Naive thymus-derived CD4-positive, alpha-beta T cell (primary cell): ENCODE measurements around the gene DCANP1. TPM values are rescaled to one million over a fixed set of nuclear protein-coding genes. Genes with fewer than 3 reads are reported as not detected.
A peak's percentile ranks its signal among the peaks of the same experiment; 100 is the strongest.

Experiments used
- ATAC-seq: fragments of 150-1000 bp; cut with Tn5 transposase; 2 replicates; pipeline ENCODE4 v1.10.0; 2021; ENCODE audit warnings: mild to moderate bottlenecking, moderate library complexity
- CTCF ChIA-PET: fragments of 350-600 bp; sonication (Branson Sonifier 250); formaldehyde crosslinking; loops from one replicate; lab custom pipeline; 2021; ENCODE audit warnings: antibody characterized with exemption; lab: Charles Lee
- POLR2A ChIA-PET: fragments of 350-600 bp; sonication (Branson Sonifier 250); formaldehyde crosslinking; loops from one replicate; lab custom pipeline; 2021; ENCODE audit warnings: antibody characterized with exemption, inconsistent platforms; lab: Charles Lee
- DNase-seq, 9 donors: peaks; one replicate each; pipeline versions ENCODE4 v3.0.0 to v3.0.0-alpha.2; 2020 to 2022; ENCODE audit warnings: mixed read lengths in 1 of 9
- H3K27ac ChIP-seq: one replicate; pipeline ENCODE4 v1.7.0; 2013; ENCODE audit warnings: mild to moderate bottlenecking, low read depth, low read length, moderate library complexity
- H3K27me3 ChIP-seq, 2 donors: one replicate each; pipeline ENCODE4 v1.7.0; 2013; ENCODE audit warnings: low read length in 2 of 2, mild to moderate bottlenecking in 2 of 2, moderate library complexity in 2 of 2; ENCODE audit not compliant: control insufficient read depth in 2 of 2, insufficient read depth in 2 of 2
- H3K36me3 ChIP-seq, 3 experiments: 1 replicate in 2 of 3; 2 replicates in 1 of 3; pipeline ENCODE4 v1.7.0; 2013; ENCODE audit warnings: low read length in 3 of 3, mild to moderate bottlenecking in 3 of 3, moderate library complexity in 1 of 3; ENCODE audit not compliant: insufficient read depth in 3 of 3, control insufficient read depth in 2 of 3
- H3K4me1 ChIP-seq, 2 donors: one replicate each; pipeline ENCODE4 v1.7.0; 2013; ENCODE audit warnings: low read length in 2 of 2, mild to moderate bottlenecking in 2 of 2, moderate library complexity in 1 of 2; ENCODE audit not compliant: control insufficient read depth in 2 of 2, insufficient read depth in 2 of 2
- H3K4me3 ChIP-seq: 2 replicates; pipeline ENCODE4 v1.7.0; 2013; ENCODE audit warnings: mild to moderate bottlenecking, low read length
- H3K9me3 ChIP-seq, 3 experiments: 1 replicate in 2 of 3; 2 replicates in 1 of 3; pipeline ENCODE4 v1.7.0; 2013; ENCODE audit warnings: low read length in 3 of 3; ENCODE audit not compliant: control insufficient read depth in 2 of 3
- H3K27ac Mint-ChIP-seq, 9 donors: one replicate each; pipeline ENCODE4 v1.8.0; 2020 to 2022; ENCODE audit warnings: mixed read lengths in 9 of 9, mild to moderate bottlenecking in 8 of 9, moderate library complexity in 5 of 9, inconsistent platforms in 2 of 9
- H3K27me3 Mint-ChIP-seq, 5 donors: one replicate each; pipeline ENCODE4 v1.8.0; 2021 to 2022; ENCODE audit warnings: mixed read lengths in 5 of 5, mild to moderate bottlenecking in 1 of 5
- H3K36me3 Mint-ChIP-seq, 5 donors: one replicate each; pipeline ENCODE4 v1.8.0; 2020 to 2022; ENCODE audit warnings: mixed read lengths in 5 of 5, mild to moderate bottlenecking in 3 of 5, inconsistent platforms in 1 of 5
- H3K4me1 Mint-ChIP-seq, 7 donors: one replicate each; pipeline ENCODE4 v1.8.0; 2020 to 2022; ENCODE audit warnings: mixed read lengths in 7 of 7, mild to moderate bottlenecking in 3 of 7, inconsistent platforms in 1 of 7
- H3K4me3 Mint-ChIP-seq, 10 donors: one replicate each; pipeline ENCODE4 v1.8.0; 2020 to 2022; ENCODE audit warnings: mild to moderate bottlenecking in 10 of 10, mixed read lengths in 10 of 10, moderate library complexity in 6 of 10, inconsistent platforms in 2 of 10
- H3K9me3 Mint-ChIP-seq, 11 donors: one replicate each; pipeline ENCODE4 v1.8.0; 2020 to 2022; ENCODE audit warnings: mixed read lengths in 11 of 11, mild to moderate bottlenecking in 4 of 11, inconsistent platforms in 1 of 11, moderate library complexity in 1 of 11
- intact Hi-C, 2 donors: fragments of 100-400 bp; cut with micrococcal nuclease; formaldehyde crosslinking; loops; one replicate each; pipeline ENCODE4 v1.15.1; 2023
- polyA plus RNA-seq, 2 donors: library from polyadenylated mRNA; unstranded; fragments of 300-500 nt; fragmentation: Illumina TruSeq; gene quantifications; one replicate each; pipeline ENCODE4 v1.2.3, GENCODE V29; 2021
- total RNA-seq, 6 experiments: library from RNA in 5 of 6; stranded (reverse) in 5 of 6; gene quantifications; 1 replicate in 5 of 6; 2 replicates in 1 of 6; pipeline ENCODE4 v1.2.3 and lab custom pipeline; 2021 to 2026

DCANP1 gene
- total and polyA plus RNA-seq, 7 experiments from 2014 or later: 0.16 to 0.59 TPM; not detected in 5

- no peak overlapping the region for H3K27ac ChIP-seq
- peaks cover 0 to 11% (median 4%) of the 10 kb centered on the region in 11 donors for H3K9me3 Mint-ChIP-seq
- no peaks in the 10 kb centered on the region for H3K27me3 ChIP-seq
- peaks cover 0 to 6% (median 0%) of the 10 kb centered on the region in 5 donors for H3K36me3 Mint-ChIP-seq
- peaks cover 0 to 46% (median 7%) of the 10 kb centered on the region in 5 donors for H3K27me3 Mint-ChIP-seq
- no peak overlapping the region for H3K4me3 Mint-ChIP-seq
- H3K36me3 ChIP-seq: no peaks in the 10 kb centered on the region
- DNase-seq (no peak), ATAC-seq (no peak)
- ChIA-PET CTCF (no interaction called here), POLR2A (no interaction called here)
- H3K4me3 ChIP-seq: no peak overlapping the region
- no peak overlapping the region for H3K27ac Mint-ChIP-seq
- peaks cover 0 to 5% (median 0%) of the 10 kb centered on the region in 3 experiments for H3K9me3 ChIP-seq
- intact Hi-C loops: no loop called here
- H3K4me1 Mint-ChIP-seq: peaks cover 0 to 10% (median 3%) of the 10 kb centered on the region in 7 donors
- H3K4me1 ChIP-seq: no peaks in the 10 kb centered on the region
These were observed 42.1 kb downstream of the DCANP1 start for GRCh38 chr5:135405082-135405481.

DNA sequence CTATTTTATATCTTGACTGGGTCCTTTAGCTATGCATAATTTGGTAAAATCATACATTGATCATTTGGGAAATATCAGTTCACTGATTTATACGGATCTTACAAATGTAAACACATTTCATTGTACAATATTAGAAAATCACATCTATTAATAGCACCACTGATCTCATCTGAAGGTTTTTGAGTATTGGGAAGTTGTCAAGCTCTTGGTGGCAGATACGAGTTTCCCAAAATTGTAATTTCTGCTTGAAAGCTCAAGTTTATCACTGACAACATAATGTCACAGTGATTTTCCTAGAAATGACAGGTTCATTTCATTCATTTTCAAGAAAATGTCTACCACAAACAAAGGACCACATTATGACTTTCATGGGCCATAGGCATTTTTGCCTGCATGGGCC lies 45.1 kb downstream of the DCANP1 start:
- Mint-ChIP-seq H3K27me3 (peaks cover 0 to 36% (median 0%) of the 10 kb centered on the region in 5 donors), H3K4me3 (peak overlapping the region in 1 of 10 donors; percentile 2), H3K4me1 (peaks cover 7 to 30% (median 22%) of the 10 kb centered on the region in 7 donors), H3K27ac (no peak overlapping the region), H3K9me3 (peaks cover 0 to 6% (median 2%) of the 10 kb centered on the region in 11 donors), H3K36me3 (peaks cover 0 to 14% (median 0%) of the 10 kb centered on the region in 5 donors)
- Histone ChIP-seq H3K27me3 (no peaks in the 10 kb centered on the region), H3K4me1 (peaks cover 14 to 16% of the 10 kb centered on the region in 2 donors), H3K36me3 (no peaks in the 10 kb centered on the region), H3K4me3 (no peak overlapping the region), H3K27ac (no peak overlapping the region), H3K9me3 (peaks cover 0 to 5% (median 0%) of the 10 kb centered on the region in 3 experiments)
- DNase-seq (no peak), ATAC-seq (no peak)
- intact Hi-C loops: no loop called here
- ChIA-PET CTCF (interaction anchor here (1.5 kb wide), 1 partner anchor 24 kb away, joined by 4 read pairs; no protein-coding TSS in a partner anchor), POLR2A (no interaction called here)

- H3K4me1 Mint-ChIP-seq: peaks cover 14 to 39% (median 34%) of the 10 kb centered on the region in 7 donors
- peaks cover 0 to 6% (median 2%) of the 10 kb centered on the region in 11 donors for H3K9me3 Mint-ChIP-seq
- ATAC-seq (no peak), DNase-seq (no peak)
- H3K27me3 ChIP-seq: no peaks in the 10 kb centered on the region
- H3K36me3 ChIP-seq: no peaks in the 10 kb centered on the region
- POLR2A ChIA-PET: interaction anchor here (0.8 kb wide), 1 partner anchor 16 kb away, joined by 3 read pairs; no protein-coding TSS in a partner anchor
- peaks cover 0 to 5% (median 0%) of the 10 kb centered on the region in 3 experiments for H3K9me3 ChIP-seq
- intact Hi-C loops: no loop called here
- H3K4me1 ChIP-seq: peaks cover 17 to 22% of the 10 kb centered on the region in 2 donors
- peak overlapping the region in 6 of 9 donors; percentile 22 to 84 (median 64) for H3K27ac Mint-ChIP-seq
- peaks cover 0 to 14% (median 0%) of the 10 kb centered on the region in 5 donors for H3K36me3 Mint-ChIP-seq
- peaks cover 0 to 25% (median 0%) of the 10 kb centered on the region in 5 donors for H3K27me3 Mint-ChIP-seq
- CTCF ChIA-PET: no interaction called here
- no peak overlapping the region for H3K4me3 ChIP-seq
- H3K27ac ChIP-seq: no peak overlapping the region
- peak overlapping the region in 8 of 10 donors; percentile 46 to 92 (median 88) for H3K4me3 Mint-ChIP-seq
These were observed 46.3 kb downstream of the DCANP1 start for GRCh38 chr5:135400866-135401265.

DNA sequence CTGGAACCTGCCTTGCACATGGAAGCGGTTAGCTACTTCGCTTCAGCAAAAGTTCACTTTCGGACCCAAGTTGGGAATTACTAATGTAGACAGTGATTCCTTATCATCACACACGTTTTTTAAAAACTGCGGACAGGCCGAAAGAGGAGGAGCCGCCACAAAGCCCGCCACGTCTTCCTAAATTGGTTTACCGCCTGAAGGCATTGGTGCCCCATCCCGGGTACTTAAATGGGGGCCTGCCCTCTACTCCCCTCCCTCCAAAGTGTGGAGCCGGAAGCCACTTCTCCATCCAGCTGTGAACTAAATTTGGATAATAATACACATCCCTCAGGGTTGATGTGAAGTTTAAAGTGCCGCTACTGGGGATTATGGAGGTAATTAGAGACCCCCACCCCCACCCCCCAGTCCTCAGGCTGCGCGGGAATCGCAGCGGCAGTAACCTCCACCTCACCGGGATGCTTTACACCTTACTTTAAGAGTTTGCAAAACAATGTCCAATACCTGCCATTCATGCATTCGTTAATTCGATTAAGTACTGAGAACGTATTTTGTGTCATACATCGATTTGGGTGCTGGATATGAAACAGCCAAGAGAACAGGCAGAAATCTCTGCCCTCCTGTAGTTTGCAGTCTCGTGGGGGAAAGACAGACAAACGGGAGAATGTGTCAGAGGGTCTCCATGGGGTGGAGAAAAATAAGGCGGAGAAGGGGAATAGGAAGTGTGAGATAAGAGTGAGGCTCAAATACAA lies 47.2 kb downstream of the DCANP1 start:
- H3K4me1 ChIP-seq: peaks cover 17 to 27% of the 10 kb centered on the region in 2 donors
- Mint-ChIP-seq H3K27me3 (peaks cover 0 to 19% (median 0%) of the 10 kb centered on the region in 5 donors), H3K9me3 (peaks cover 0 to 4% (median 1%) of the 10 kb centered on the region in 11 donors), H3K36me3 (peaks cover 0 to 14% (median 0%) of the 10 kb centered on the region in 5 donors), H3K4me3 (peak overlapping the region; percentile 79 to 95 (median 90)), H3K4me1 (peaks cover 23 to 48% (median 43%) of the 10 kb centered on the region in 7 donors), H3K27ac (peak overlapping the region; percentile 22 to 96 (median 84))
- DNase-seq (peak in 1 of 9 donors; percentile 5), ATAC-seq (no peak)
- H3K27ac ChIP-seq: peak overlapping the region; percentile 75
- intact Hi-C loops: loop anchor here (1.0 to 2.0 kb wide), 4 partner anchors 26 to 661 kb away; partner anchors contain the start of gene CAMLG (in 1 of the 2)
- ChIA-PET POLR2A (interaction anchor here (0.7 to 1.0 kb wide), 3 partner anchors 17 to 554 kb away, joined by 3 read pairs; partner anchors contain the start of gene C5orf24), CTCF (no interaction called here)
- peak overlapping the region; percentile 66 for H3K4me3 ChIP-seq
- no peaks in the 10 kb centered on the region for H3K27me3 ChIP-seq
- H3K36me3 ChIP-seq: no peaks in the 10 kb centered on the region
- H3K9me3 ChIP-seq: peaks cover 0 to 1% (median 0%) of the 10 kb centered on the region in 3 experiments

DNA sequence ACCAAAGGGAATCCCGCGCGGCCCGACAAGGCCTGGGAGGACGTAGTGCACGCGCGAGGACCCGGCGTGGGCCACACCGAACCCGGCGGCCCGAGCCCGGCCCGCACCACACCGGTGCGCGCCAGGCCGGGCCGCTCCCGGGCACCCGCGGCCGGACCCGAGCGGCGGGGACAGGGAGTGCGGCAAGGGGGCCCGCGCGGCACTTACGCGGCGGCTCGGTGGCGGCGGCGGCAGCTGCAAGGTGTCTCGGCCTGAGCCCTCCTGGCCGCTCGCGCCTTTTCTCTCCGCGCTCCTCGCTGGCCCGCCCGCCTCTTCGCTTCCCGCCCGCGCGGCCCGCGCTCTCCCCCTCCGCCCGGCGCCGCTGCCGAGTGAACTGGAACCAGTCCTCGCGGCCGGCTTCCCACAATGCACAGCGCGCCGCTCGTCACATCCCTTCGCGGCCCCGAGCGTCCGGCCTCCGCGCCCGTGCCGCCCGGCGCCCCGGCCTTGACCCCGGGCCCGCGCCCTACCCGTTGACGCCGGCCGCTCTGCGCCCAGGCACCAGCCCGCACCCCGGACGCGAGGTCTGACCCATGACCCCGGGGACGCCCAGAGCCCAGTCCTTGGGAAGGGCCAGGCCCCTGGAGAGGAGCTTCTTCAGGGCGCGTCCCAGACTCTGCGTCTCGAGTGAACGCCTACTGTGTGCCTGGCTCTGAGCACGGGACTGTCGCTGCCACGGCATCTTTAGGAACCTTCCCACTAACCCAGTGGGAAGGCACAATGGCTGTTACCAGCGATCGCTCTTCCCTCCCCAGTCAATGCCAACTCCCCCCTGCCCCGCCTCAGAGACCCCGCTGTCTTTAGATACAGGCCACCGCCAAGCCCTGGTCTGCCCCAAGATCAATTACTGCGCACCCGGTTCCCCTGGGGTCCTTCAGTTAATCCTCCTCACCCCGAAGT lies 48.0 kb downstream of the DCANP1 start, which contains the start of gene MACROH2A1:
MACROH2A1 (minus strand) TSS at position 377 of the 939 bp plus-strand sequence. CDS start 10,138 bp downstream, outside the sequence.
- peaks cover 0 to 14% (median 0%) of the 10 kb centered on the region in 5 donors for H3K36me3 Mint-ChIP-seq
- no peaks in the 10 kb centered on the region for H3K9me3 ChIP-seq
- H3K4me1 ChIP-seq: peaks cover 17 to 30% of the 10 kb centered on the region in 2 donors
- ATAC-seq (peak; percentile 94), DNase-seq (peak; percentile 66 to 88 (median 76))
- ChIA-PET POLR2A (interaction anchor here (0.7 to 1.0 kb wide), 2 partner anchors 74 to 554 kb away, joined by 3 read pairs; partner anchors contain the start of gene C5orf24), CTCF (no interaction called here)
- peak within 1 kb of the TSS; percentile 79 to 95 (median 92) for H3K4me3 Mint-ChIP-seq
- H3K27me3 Mint-ChIP-seq: peaks cover 0 to 14% (median 0%) of the 10 kb centered on the region in 5 donors
- intact Hi-C loops: loop anchor here (1.0 to 2.0 kb wide), 4 partner anchors 26 to 660 kb away; partner anchors contain the start of gene CAMLG (in 1 of the 2)
- no peaks in the 10 kb centered on the region for H3K9me3 Mint-ChIP-seq
- H3K27ac Mint-ChIP-seq: peak within 1 kb of the TSS; percentile 76 to 96 (median 85)
- H3K4me3 ChIP-seq: peak within 1 kb of the TSS; percentile 66
- H3K4me1 Mint-ChIP-seq: peaks cover 32 to 56% (median 51%) of the 10 kb centered on the region in 7 donors
- H3K36me3 ChIP-seq: no peaks in the 10 kb centered on the region
- H3K27me3 ChIP-seq: no peaks in the 10 kb centered on the region
- H3K27ac ChIP-seq: peak within 1 kb of the TSS; percentile 75
